GM12891 (cell line): Measurements from ENCODE around the gene PHTF1.
"Not testable (repeated sequence)": the region's sequence is repeated elsewhere in the genome, so short reads cannot be mapped to it uniquely, and the experiment has no call there.

ENCODE experiments used
- DNase-seq: peaks from one replicate; pipeline ENCODE4 v3.0.0; 2011; ENCODE audit warnings: low spot score; ENCODE audit not compliant: insufficient read length
- FAIRE-seq: peaks from 2 replicates; lab custom pipeline; 2011; peaks lifted over from hg19 to GRCh38; lab: Jason Lieb, UNC
- PAX5 ChIP-seq: IDR thresholded peaks from 2 replicates; pipeline ENCODE4 v1.6.1; 2011; ENCODE audit warnings: low read length, moderate library complexity, mild to moderate bottlenecking; ENCODE audit not compliant: insufficient read depth, severe bottlenecking
- POLR2A ChIP-seq: IDR thresholded peaks from 2 replicates; pipeline ENCODE4 v1.6.1; 2011; ENCODE audit warnings: low read depth, low read length, control low read depth
- POLR2AphosphoS5 ChIP-seq: IDR thresholded peaks from 2 replicates; pipeline ENCODE4 v1.6.1; 2011; ENCODE audit warnings: low read depth, low read length, control low read depth
- POU2F2 ChIP-seq: IDR thresholded peaks from 2 replicates; pipeline ENCODE4 v1.6.1; 2011; ENCODE audit warnings: low read depth, mild to moderate bottlenecking, control low read depth, low read length, moderate library complexity
- SPI1 ChIP-seq: IDR thresholded peaks from 2 replicates; pipeline ENCODE4 v1.6.1; 2011; ENCODE audit warnings: low read depth, low read length, control low read depth
- TAF1 ChIP-seq: IDR thresholded peaks from 2 replicates; pipeline ENCODE4 v1.6.1; 2011; ENCODE audit warnings: low read depth, low read length, control low read depth

Gene PHTF1

GRCh38 chr1:113742515-113742914 is 16.8 kb downstream of the PHTF1 start:
- peak; percentile 31 for FAIRE-seq
- TF ChIP-seq PAX5 = no peak
- TF ChIP-seq POU2F2 = no peak
- DNase-seq = no peak

GRCh38 chr1:113734357-113735055 is 24.8 kb downstream of the PHTF1 start:
- TF ChIP-seq POLR2A = no peak
- TF ChIP-seq POU2F2 = no peak
- TF ChIP-seq TAF1 = no peak
- TF ChIP-seq SPI1 = no peak
- TF ChIP-seq POLR2AphosphoS5 = no peak
- no peak for TF ChIP-seq PAX5
- no peak for DNase-seq
- no peak for FAIRE-seq

- no peak for FAIRE-seq
- no peak for DNase-seq
- TF ChIP-seq POLR2AphosphoS5 (no peak), TAF1 (no peak), SPI1 (no peak), PAX5 (no peak), POLR2A (no peak), POU2F2 (no peak)
Measured at GRCh38 chr1:113732802-113733201, 26.5 kb downstream of the PHTF1 start.

- TF ChIP-seq POLR2AphosphoS5 (no peak), TAF1 (no peak), POU2F2 (no peak), PAX5 (no peak), POLR2A (no peak), SPI1 (no peak)
- DNase-seq = no peak
- FAIRE-seq = no peak
Measured at GRCh38 chr1:113721010-113721409, 38.3 kb downstream of the PHTF1 start.

GRCh38 chr1:113718621-113719020 is 40.7 kb downstream of the PHTF1 start:
- FAIRE-seq = not testable (repeated sequence)

GRCh38 chr1:113717506-113717905 is 41.8 kb downstream of the PHTF1 start:
- FAIRE-seq, DNase-seq: not testable (repeated sequence)

More at GRCh38 chr1:113718621-113719020, 40.7 kb downstream of the PHTF1 start:
- not testable (repeated sequence) for DNase-seq

GRCh38 chr1:113714606-113715269 is 44.5 kb downstream of the PHTF1 start:
- DNase-seq = no peak
- no peak for FAIRE-seq
- no peak for TF ChIP-seq TAF1
- no peak for TF ChIP-seq PAX5
- no peak for TF ChIP-seq POLR2AphosphoS5
- no peak for TF ChIP-seq POLR2A
- TF ChIP-seq SPI1 = no peak
- no peak for TF ChIP-seq POU2F2

GRCh38 chr1:113701429-113701828 is 57.9 kb downstream of the PHTF1 start:
- TF ChIP-seq PAX5 = no peak
- TF ChIP-seq SPI1 = peak; percentile 72
- DNase-seq = no peak
- FAIRE-seq = no peak

- DNase-seq (no peak), FAIRE-seq (no peak)
- TF ChIP-seq PAX5 (no peak), POLR2A (no peak), TAF1 (no peak)
Measured at GRCh38 chr1:113694910-113695309, 64.4 kb downstream of the PHTF1 start.

- TF ChIP-seq PAX5 (no peak), TAF1 (no peak), POLR2A (no peak), POU2F2 (no peak), SPI1 (no peak), POLR2AphosphoS5 (no peak)
- FAIRE-seq = no peak
- no peak for DNase-seq
Measured at GRCh38 chr1:113692824-113693431, 66.4 kb downstream of the PHTF1 start.

GRCh38 chr1:113692342-113692741 is 66.9 kb downstream of the PHTF1 start:
- FAIRE-seq = no peak
- DNase-seq = no peak
- TF ChIP-seq TAF1 (no peak), PAX5 (no peak), POLR2A (no peak), POU2F2 (no peak), SPI1 (no peak), POLR2AphosphoS5 (no peak)
